Measurements from ENCODE around the gene YTHDC1. TPM values are rescaled to one million over a fixed set of nuclear protein-coding genes. Genes with fewer than 3 reads are reported as not detected.

YTHDC1 gene
- total and polyA plus RNA-seq, 2 of the 4 experiments (the other 2 are of a cell fraction) = 31.9 to 32.7 TPM

DNA sequence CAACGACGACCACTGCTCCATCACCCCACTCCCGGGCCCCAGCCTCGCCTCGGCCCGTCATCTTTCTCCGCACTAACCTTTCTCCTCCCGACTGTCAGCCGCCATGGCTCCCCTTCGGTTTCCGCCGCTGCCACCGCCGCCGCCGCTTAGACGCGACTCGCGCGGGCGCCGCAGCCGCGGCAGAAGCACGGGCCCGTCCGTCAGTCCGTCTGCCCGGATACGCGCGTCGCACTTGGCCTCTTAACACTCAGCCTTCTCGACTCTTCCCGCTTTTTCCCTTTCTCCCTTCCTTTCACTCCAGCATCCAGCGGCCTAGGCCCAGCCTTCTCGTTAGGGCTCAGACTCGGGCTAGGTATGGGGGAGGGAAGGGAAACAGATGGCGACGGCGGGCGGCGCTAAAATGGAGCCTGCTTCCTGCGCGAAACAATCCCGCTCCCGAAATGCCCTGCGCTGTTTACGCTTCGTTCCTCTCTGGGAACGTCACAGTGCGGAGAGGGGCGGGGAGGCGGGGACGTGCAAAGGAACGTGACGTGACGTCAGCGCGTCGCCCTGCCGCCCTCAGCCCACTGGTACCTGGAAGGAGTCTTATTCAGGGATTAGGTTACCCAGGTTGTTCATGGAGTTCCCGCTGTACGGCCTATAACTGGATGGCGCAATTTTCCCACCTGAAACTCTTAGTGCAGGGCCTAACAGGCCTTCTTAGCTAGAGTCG is at the start of gene YTHDC1 (continued):
- TF ChIP-seq CEBPB (IDR thresholded peaks at IDR 0.05; ENCODE audit: low read depth, low read length) (0 out of 2 replicates have a peak, but pooled peaks have one; percentile 2), NFE2L2 (IDR thresholded peaks at IDR 0.05; ENCODE audit: low read depth, low read length) (no peak; the same call in 1 of the 2 replicates), USF2 (IDR thresholded peaks at IDR 0.05; ENCODE audit: low read depth, low read length) (no peak; the same call in 1 of the 2 replicates)

- no peak overlapping the region for H2AK9ac ChIP-seq (replicated peaks; ENCODE audit: low read depth, low read length, poor library complexity)
- H3K14ac ChIP-seq (replicated peaks; ENCODE audit: low read depth, low read length) = no peak overlapping the region
- H4K8ac ChIP-seq (ENCODE audit: low read depth in 2 of 2, low read length in 2 of 2) = no peak overlapping the region
- DNase-seq (no peak), ATAC-seq (ENCODE audit: low read depth) (no peak)
- no peak overlapping the region for H3K56ac ChIP-seq (ENCODE audit: extremely low read depth, insufficient read depth, low read length)
- H2BK20ac ChIP-seq (ENCODE audit: low read depth, low read length) = no peak overlapping the region
- H3K27me3 ChIP-seq (ENCODE audit: control insufficient read depth, insufficient read depth, low read length) = no peaks in the 10 kb centered on the region; the same call in 1 of the 2 replicates
- no peak overlapping the region for H3K18ac ChIP-seq (ENCODE audit: low read depth, low read length)
- in situ Hi-C loops (cut with MboI; ENCODE audit: low sequenced_read_pairs) = no loop called here
- intact Hi-C loops (cut with micrococcal nuclease) = no loop called here
- TF ChIP-seq POLR2A (IDR thresholded peaks at IDR 0.05; ENCODE audit: low read depth, low read length) = no peak
- no peak for TF ChIP-seq SMC3 (IDR thresholded peaks at IDR 0.05; ENCODE audit: low read depth, low read length)
- TF ChIP-seq, protein P1, sequence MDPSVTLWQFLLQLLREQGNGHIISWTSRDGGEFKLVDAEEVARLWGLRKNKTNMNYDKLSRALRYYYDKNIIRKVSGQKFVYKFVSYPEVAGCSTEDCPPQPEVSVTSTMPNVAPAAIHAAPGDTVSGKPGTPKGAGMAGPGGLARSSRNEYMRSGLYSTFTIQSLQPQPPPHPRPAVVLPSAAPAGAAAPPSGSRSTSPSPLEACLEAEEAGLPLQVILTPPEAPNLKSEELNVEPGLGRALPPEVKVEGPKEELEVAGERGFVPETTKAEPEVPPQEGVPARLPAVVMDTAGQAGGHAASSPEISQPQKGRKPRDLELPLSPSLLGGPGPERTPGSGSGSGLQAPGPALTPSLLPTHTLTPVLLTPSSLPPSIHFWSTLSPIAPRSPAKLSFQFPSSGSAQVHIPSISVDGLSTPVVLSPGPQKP (IDR thresholded peaks at IDR 0.05; ENCODE audit: borderline replicate concordance, low read depth, low read length) = no peak
- TF ChIP-seq MAFK (IDR thresholded peaks at IDR 0.05; ENCODE audit: low read depth, low read length) = no peak
- no peak for TF ChIP-seq FOS (IDR thresholded peaks at IDR 0.05; ENCODE audit: low read depth, low read length)
- no peak for TF ChIP-seq MXI1 (IDR thresholded peaks at IDR 0.05; ENCODE audit: borderline replicate concordance, low read depth, low read length)
- no peak for TF ChIP-seq MAZ (IDR thresholded peaks at IDR 0.05; ENCODE audit: borderline replicate concordance, low read depth, low read length)
- no peak for TF ChIP-seq CEBPB (IDR thresholded peaks at IDR 0.05; ENCODE audit: low read depth, low read length)
- no peak for TF ChIP-seq RFX5 (IDR thresholded peaks at IDR 0.05; ENCODE audit: low read depth, low read length)
- H3K4me1 ChIP-seq (ENCODE audit: control insufficient read depth, insufficient read depth, low read length) = peaks cover 2% of the 10 kb centered on the region; the same call in 1 of the 2 replicates
- no peak overlapping the region for H2AK5ac ChIP-seq (ENCODE audit: low read depth, low read length)
- H2BK5ac ChIP-seq (ENCODE audit: low read depth, low read length, poor library complexity, severe bottlenecking) = no peak overlapping the region
- H2BK120ac ChIP-seq (ENCODE audit: low read depth, low read length) = no peak overlapping the region
- H3K9ac ChIP-seq (ENCODE audit: low read depth, low read length) = no peak overlapping the region
- no TSS peak for BruUV-seq (replicated peaks)
- no peak overlapping the region for H2BK15ac ChIP-seq (ENCODE audit: low read depth, low read length)
- no peak overlapping the region for H2AFZ ChIP-seq (replicated peaks; ENCODE audit: low read length, poor library complexity)
- no peak overlapping the region for H3K27ac ChIP-seq (ENCODE audit: insufficient read depth, low read length)
- no peaks in the 10 kb centered on the region for H3K36me3 ChIP-seq (ENCODE audit: control insufficient read depth, insufficient read depth, low read length)
- dilution Hi-C loops (cut with HindIII; ENCODE audit: low sequenced_read_pairs, unreplicated experiment) = no loop called here
- H4K5ac ChIP-seq (ENCODE audit: low read depth, low read length) = no peak overlapping the region
- no peak overlapping the region for H3K4ac ChIP-seq (ENCODE audit: low read depth, low read length)
- no peak overlapping the region for H3K4me3 ChIP-seq (ENCODE audit: insufficient read depth, low read depth, low read length)
- H3K79me1 ChIP-seq (ENCODE audit: low read depth in 1 of 2, low read length in 2 of 2) = no peaks in the 10 kb centered on the region
- H3K23ac ChIP-seq (ENCODE audit: low read depth, low read length) = no peak overlapping the region
- H4K20me1 ChIP-seq (ENCODE audit: insufficient read depth, low read length) = no peaks in the 10 kb centered on the region
- H3K9me1 ChIP-seq (ENCODE audit: insufficient read depth, low read length) = 0 out of 2 replicates have a peak, but pooled peaks cover 2% of the 10 kb centered on the region
- no peak overlapping the region for H4K91ac ChIP-seq (ENCODE audit: insufficient read depth, low read depth, low read length)
- POLR2A ChIA-PET (ENCODE audit: unreplicated experiment) = no interaction called here
- CTCF ChIA-PET = no interaction called here
- no peaks in the 10 kb centered on the region for H3K9me3 ChIP-seq (ENCODE audit: control insufficient read depth, insufficient read depth, low read length)
- H3K4me2 ChIP-seq (ENCODE audit: low read depth, low read length) = no peak overlapping the region
- WGBS, 2 experiments (ENCODE audit: extremely low coverage in 2 of 2, insufficient read length in 1 of 2) = no CpG with 5 or more reads among the region's 4 CpGs
These were observed 49.4 kb upstream of the YTHDC1 start for GRCh38 chr4:68399306-68399705.

All from IMR-90 (cell line).